KOPT-K1 (cell line): Measurements from ENCODE around the gene USP28.
A peak's percentile ranks its signal among the peaks of the same experiment; 100 is the strongest.
"Not testable (repeated sequence)": the region's sequence is repeated elsewhere in the genome, so short reads cannot be mapped to it uniquely, and the experiment has no call there.

Experiments used
- H3K27ac ChIP-seq: fragments of 200-600 bp; sonication (generic); 2 replicates; pipeline ENCODE4 v1.5.1; 2016; ENCODE audit warnings: antibody characterized with exemption, mild to moderate bottlenecking, low read depth, low read length; ENCODE audit not compliant: poor library complexity, severe bottlenecking
- H3K36me3 ChIP-seq: fragments of 200-600 bp; sonication (generic); 2 replicates; pipeline ENCODE4 v1.5.1; 2017; ENCODE audit warnings: antibody characterized with exemption, mild to moderate bottlenecking, low read length, moderate library complexity; ENCODE audit not compliant: insufficient read depth
- H3K9me3 ChIP-seq: fragments of 200-600 bp; sonication (generic); 2 replicates; pipeline ENCODE4 v1.5.1; 2017; ENCODE audit warnings: antibody characterized with exemption, low read length, mild to moderate bottlenecking; ENCODE audit not compliant: insufficient read depth, poor library complexity, severe bottlenecking

The USP28 gene

DNA sequence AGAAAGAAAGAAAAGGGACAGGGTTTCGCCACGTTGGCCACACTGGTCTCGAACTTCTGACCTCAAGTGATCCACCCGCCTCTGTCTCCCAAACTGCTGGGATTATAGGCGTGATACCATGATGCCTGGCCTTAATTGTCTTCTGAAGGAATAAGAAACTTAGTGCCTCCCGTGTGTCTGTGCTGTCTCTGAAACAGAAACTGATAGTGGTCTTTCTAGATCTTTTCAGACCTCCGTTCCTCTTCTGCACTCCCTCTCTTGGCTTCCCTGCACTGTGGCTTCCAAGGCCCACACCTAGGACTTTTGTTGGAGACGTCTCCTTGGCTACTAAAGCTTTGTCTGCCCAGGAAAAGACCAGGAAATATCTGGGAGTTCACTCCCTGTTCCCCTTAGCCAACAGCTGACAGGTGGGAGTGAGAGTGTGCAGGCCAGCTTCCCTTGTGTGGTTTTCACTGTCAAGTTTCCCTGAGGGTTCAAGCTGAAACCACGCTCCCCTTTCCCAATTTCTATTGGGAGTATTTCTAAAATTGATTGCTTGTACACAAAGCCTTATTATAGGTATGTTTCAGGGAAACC, 19.1 kb upstream of the USP28 start:
- Histone ChIP-seq H3K27ac (no peak overlapping the region), H3K9me3 (no peaks in the 10 kb centered on the region), H3K36me3 (no peaks in the 10 kb centered on the region)

DNA sequence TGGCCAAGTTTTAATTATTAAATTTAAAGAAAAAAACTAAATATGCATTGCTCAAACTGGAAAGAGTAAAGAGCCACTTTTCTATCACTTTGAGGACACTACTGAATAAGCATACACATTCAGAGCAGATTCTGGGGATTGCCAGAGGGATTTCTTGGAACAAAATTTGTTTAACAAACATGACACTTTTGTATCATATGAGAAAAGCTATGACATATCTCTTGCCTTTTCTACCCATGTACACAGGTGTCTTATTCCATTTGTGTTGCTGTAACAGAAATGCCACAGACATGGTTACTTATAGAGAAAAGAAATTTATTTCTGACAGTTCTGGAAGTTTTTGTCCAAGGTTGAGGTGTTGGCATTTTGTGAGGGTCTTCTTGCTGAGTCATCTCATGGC, 13.5 kb upstream of the USP28 start:
- no peaks in the 10 kb centered on the region for H3K36me3 ChIP-seq
- no peak overlapping the region for H3K27ac ChIP-seq
- no peaks in the 10 kb centered on the region for H3K9me3 ChIP-seq

DNA sequence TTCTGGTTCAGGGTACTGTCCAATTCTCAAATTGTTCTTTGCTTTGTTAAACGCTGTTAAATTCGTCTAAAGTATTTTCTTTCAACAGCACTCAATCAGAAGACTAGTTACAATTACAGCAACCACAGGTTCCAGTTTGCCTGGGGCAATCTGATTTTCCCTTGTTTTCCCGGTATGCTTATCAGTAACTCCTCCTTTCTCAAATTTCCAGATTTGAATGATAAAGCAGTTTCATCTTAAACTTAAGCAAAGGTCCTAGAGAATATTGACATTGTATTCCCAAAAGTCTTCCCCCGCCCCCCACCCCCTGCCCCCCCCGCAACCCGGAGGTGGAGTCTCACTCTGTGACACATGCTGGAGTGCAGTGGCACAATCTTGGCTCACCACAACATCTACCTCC, 10.5 kb upstream of the USP28 start:
- no peaks in the 10 kb centered on the region for H3K36me3 ChIP-seq
- no peaks in the 10 kb centered on the region for H3K9me3 ChIP-seq
- H3K27ac ChIP-seq, result no peak overlapping the region

DNA sequence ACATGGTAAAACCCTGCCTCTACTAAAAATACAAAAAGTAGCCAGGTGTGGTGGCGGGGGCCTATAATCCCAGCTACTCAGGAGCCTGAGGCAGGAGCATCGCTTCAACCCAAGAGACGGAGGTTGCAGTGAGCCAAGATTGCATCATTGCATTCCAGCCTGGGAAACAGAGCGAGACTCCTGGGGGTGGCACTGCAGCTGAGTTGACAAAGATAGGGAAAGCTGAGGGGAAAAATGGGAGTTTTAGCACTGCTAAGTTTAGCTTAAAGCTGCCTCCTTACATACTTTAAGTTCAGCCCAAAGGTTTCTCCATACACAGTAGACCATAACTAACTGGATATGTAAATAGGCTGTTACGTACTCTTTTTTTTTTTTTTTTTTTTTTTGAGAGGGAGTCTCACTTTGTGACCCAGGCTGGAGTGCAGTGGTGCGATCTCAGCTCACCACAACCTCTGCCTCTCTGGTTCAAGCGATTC, 9.0 kb upstream of the USP28 start:
- Histone ChIP-seq H3K9me3 (no peaks in the 10 kb centered on the region), H3K27ac (no peak overlapping the region), H3K36me3 (no peaks in the 10 kb centered on the region)

DNA sequence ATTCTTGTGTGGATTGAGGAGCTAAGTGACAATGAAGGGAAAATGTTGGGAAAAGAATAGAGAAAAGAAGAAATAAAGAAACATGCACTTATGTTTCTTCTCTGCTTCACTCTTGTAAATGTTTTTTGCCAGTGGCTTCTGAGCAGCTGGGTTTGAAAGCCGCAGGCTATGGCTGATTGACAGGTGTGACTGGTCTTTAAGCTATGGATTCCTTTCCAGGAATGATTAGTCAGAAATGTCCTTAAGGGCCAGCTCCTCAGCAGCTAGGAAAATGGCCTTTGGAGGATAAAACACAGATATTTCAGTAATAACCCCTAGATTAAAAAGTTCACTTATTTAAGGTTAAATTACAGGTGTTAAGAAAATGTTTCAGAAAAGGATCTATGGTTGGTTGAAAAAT, 6.5 kb upstream of the USP28 start:
- no peak overlapping the region for H3K27ac ChIP-seq
- H3K9me3 ChIP-seq, result no peaks in the 10 kb centered on the region
- no peaks in the 10 kb centered on the region for H3K36me3 ChIP-seq

DNA sequence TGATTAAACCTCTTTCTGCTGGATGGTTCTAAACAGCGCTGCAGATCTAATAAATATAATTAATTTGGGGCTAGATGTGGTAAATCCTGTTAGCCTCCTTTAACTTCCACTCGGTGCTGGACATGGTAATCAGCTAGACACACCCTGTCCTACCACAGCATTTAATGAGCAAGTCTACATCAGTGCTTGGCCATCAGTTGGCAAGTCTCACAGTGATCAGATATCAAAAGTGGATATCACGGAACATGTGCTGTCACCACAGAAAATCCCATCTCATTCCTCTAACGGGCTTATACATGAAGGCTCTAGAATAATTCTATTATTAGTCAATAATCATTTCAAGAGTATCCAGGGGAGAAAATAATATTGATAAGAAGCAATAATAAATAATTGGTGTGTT, 5.6 kb upstream of the USP28 start:
- Histone ChIP-seq H3K36me3 (no peaks in the 10 kb centered on the region), H3K27ac (no peak overlapping the region), H3K9me3 (no peaks in the 10 kb centered on the region)

DNA sequence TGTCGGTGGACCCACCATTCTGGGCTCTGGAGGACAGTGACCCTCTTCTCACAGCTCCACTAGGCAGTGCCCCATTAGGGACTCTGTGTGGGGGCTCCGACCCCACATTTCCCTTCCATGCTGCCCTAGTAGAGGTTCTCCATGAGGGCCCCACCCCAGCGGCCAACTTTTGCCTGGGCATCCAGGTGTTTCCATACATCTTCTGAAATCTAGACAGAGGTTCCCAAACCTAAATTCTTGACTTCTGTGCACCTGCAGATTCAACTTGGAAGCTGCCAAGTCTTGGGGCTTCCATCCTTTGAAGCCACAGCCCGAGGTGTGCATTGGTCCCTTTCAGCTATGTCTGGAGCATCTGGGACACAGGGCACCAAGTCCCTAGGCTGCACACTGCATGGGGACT, 4.1 kb upstream of the USP28 start:
- not testable (repeated sequence) for H3K9me3 ChIP-seq, H3K27ac ChIP-seq, H3K36me3 ChIP-seq

DNA sequence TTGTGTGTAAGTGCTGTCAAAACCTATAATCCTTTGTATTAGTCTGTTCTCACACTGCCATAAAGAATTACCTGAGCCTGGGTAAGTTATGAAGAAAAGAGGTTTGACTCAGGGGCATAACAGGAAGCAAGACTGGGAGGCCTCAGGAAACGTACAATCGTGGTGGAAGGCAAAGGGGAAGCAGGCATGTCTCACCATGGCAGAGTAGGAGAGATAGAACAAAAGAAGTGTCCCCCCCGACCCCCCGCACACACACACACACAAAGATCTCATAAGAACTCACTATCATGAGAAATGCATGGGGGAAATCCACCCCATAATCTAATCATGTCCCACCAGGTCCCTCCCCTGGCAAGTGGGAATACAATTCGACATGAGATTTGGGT, 2.3 kb upstream of the USP28 start:
- H3K36me3 ChIP-seq, result no peaks in the 10 kb centered on the region
- H3K27ac ChIP-seq, result no peak overlapping the region
- H3K9me3 ChIP-seq, result no peaks in the 10 kb centered on the region

DNA sequence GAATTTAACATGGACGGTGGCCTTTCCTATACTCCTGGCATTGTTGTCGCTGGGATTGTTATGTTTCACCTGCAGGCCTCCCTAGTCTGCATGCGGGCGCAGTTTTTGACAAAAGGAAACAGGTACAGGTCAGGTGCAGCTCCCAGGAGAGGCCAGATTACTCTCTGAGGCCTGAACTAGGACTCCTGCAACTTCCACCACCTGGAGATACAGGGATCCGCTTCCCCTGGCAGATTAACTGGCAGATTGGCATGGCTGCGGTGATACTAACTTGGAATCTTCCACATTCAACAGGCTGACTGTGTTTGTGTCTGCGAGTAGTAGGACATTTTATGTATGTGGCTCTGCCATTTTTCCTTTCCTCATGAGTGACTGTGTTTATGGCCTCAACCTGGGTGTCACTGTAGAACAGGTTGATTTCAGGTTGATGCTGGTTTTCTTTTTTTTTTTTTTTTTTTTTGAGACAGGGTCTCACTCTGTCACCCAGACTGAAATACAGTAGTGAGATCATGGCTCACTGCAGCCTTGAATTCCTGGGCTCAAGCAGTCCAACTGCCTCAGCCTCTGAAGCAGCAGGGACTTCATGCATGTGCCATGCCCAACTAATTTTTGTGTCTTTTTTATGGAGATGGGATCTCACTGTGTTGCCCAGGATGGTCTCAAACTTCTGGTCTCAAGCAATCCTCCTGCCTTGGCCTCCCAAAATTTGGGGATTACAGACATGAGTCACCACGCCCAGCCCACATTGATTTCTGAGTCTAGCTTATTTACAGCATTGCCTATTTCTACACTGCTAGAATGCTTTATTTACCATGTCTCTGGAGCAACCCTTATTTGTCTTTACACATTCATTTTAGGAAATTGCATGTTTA, 1.7 kb upstream of the USP28 start:
- Histone ChIP-seq H3K9me3 (no peaks in the 10 kb centered on the region), H3K27ac (no peak overlapping the region), H3K36me3 (no peaks in the 10 kb centered on the region)

DNA sequence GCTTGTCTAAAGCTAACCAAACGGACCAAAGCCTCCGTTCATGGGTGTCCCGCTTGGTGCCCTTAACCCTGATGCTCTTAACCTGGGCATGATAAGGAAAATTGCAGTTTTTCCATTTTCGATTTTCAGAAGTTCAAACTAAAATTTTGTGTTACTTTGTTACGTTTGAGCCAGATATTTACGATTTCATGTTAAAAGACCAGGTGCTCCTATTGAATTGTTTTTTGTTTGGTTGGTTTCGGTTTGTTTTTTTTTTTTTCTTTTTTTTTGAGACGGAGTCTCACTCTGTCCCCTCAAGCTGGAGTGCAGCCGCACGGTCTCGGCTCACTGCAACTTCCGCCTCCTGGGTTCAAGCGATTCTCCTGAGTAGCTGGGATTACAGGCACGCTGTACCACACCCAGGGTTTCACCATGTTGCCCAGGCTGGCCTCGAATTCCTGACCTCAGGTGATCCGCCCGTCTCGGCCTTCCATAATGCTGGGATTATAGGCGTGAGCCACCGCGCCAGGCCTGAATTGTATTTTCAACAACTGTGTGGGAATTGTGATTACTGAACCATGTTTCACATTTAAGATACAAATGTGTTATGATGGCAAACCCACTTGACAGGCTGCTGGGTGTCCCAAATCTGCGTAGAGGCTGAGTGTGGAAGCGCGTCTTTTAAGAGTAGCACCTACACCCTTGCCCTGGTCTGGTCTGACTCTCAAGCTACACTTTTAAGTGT, 864 bp upstream of the USP28 start:
- Histone ChIP-seq H3K36me3 (no peaks in the 10 kb centered on the region), H3K27ac (peak overlapping the region; percentile 56)

DNA sequence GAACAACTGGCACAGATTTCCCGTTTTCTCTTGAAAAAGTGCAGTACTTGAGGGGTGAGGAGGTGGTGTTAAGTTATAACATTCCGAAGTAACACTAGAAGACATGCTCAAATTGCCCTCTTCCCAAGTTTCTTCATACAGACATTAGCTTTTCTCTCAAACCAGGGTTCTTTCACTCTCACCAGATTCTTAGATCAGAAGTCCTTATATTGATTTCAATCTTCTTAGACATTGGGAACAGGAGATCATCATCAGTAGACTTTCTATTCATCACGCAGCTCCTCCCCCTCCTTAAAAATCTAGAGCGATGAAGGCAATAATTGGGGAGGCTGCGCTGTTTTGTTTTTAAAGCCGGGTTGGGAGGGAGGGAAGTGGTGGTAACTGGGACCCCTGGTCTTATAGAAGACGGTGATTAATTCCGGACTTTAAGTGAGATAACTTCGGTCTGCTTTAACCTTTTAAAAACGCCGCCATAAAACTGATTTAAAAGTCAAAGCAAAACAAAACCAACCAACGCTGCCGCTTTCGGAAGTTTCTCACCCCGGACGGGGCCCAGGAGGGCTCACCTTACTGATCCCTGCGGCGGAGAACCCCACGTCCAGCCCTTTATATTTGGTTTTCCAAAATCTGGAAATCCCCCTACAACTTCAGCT, 665 bp downstream of the USP28 start:
- Histone ChIP-seq H3K36me3 (no peaks in the 10 kb centered on the region), H3K9me3 (no peaks in the 10 kb centered on the region), H3K27ac (peak overlapping the region; percentile 60)

More for the DNA sequence above, 864 bp upstream of the USP28 start:
- no peaks in the 10 kb centered on the region for H3K9me3 ChIP-seq

DNA sequence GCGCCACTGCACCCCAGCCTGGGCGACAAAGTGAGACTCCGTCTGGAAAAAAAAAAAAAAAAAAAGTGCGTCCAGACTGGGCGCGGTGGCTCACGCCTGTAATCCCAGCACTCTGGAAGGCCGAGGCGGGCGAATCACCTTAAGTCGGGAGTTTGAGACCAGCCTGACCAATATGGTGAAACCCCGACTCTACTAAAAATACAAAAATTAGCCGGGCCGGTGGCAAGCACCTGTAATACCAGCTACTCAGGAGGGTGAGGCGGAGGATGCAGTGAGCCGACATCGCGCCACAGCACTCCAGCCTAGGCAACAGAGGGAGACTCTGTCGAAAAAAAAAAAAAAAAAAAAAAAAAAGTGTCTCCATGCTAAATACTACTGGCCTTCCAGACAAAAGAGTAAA, 1.3 kb downstream of the USP28 start:
- Histone ChIP-seq H3K9me3 (no peaks in the 10 kb centered on the region), H3K36me3 (no peaks in the 10 kb centered on the region), H3K27ac (no peak overlapping the region)

DNA sequence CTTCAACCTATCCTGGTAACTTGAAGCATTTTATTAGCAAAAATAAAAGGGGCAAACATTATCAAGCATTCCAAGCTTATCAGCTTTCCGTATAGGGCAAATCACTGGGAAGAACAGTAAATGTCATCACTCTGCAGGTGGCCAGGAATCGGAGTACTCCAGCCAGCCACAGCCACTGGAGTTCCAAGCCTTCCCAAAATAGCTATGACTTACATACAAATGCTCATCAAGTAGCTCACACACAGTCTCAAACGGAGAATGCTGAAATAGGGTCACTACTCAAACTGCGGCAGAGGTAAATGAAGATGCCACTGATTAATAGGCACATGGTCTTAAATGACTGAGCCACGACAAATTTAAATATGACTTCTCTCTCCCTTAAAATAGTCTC, 2.1 kb downstream of the USP28 start:
- Histone ChIP-seq H3K36me3 (no peaks in the 10 kb centered on the region), H3K9me3 (no peaks in the 10 kb centered on the region), H3K27ac (no peak overlapping the region)

DNA sequence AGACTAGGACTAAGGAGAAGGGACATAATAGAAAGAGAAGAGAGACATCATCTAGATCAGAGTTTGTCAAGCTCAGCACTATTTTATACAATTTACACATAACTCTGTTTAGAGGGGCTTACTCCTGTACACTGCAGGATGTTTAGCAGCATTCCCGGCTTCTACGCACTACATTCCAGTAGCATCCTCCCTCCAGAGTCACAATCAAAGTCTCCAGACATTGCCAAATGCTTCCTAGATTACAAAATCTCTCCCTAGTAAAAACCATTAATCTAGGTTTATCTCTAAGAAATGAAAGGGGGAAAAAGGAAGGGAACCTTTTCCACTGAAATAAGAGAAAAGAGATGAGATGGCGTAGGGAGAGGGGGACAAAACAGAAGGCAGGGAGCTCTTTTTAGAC, 4.0 kb downstream of the USP28 start:
- no peaks in the 10 kb centered on the region for H3K36me3 ChIP-seq

DNA sequence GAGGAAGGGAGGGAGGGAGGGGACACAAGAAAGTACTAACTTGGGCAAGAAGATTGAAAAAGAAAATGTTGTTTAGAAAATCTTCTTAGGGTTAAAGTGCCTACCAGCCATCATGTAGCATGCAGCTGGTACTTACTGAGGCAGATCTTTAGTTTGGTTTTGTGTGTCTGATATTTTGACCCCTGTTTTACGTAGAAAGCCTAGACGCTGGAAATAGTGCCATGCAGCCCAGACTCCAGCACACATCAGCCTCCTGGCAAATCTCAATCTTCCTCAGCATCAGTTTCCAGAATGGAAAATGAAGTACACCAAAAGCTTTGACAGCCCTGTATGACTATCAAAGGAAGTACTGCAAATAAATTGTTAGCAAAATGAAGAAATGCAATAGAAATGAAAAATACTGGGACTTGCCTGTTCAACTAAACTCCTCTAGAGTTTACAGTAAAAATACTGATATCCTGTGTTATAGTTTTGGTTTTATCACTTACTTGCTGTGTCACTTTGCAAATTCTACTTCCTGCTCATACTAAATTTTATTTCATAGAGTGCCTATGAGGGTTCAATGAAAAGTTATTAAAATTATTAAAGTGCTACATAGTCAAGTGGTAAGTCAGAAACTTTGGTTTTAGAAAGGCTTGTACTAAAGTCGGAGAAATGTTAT, 7.4 kb downstream of the USP28 start:
- no peaks in the 10 kb centered on the region for H3K36me3 ChIP-seq
- H3K27ac ChIP-seq, result no peak overlapping the region
- H3K9me3 ChIP-seq, result no peaks in the 10 kb centered on the region

More for the DNA sequence above, 4.0 kb downstream of the USP28 start:
- Histone ChIP-seq H3K9me3 (no peaks in the 10 kb centered on the region), H3K27ac (no peak overlapping the region)
